HG02763 (cell line): ENCODE measurements around the gene RAF1.

Source experiments
- ATAC-seq: cut with Tn5 transposase; IDR thresholded peaks from one replicate; pipeline ENCODE4 v1.9.1; 2021; ENCODE audit warnings: mild to moderate bottlenecking, moderate library complexity; ENCODE audit not compliant: unreplicated experiment

Gene RAF1

GRCh38 chr3:12598890-12599289 lies 65.0 kb downstream of the RAF1 start:
- ATAC-seq: no peak

DNA sequence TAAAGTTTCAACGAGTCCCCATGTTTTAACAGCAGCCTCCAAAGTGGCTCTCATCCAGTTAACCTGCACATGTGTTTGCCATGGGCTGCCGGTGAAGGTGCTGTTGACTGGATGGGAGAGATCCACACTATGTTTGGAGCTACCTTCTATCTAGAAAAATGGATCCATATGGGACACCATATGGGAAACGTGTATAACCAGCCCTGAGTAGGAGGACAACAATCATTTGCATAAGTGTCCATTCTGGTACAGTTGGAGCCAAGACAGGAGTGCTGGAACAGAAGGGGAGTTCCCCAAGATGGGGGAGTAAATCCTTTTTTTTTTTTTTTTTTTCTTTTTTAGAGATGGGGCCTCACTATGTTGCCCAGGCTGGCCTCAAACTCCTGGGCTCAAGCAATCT lies 70.4 kb downstream of the RAF1 start:
- ATAC-seq: no peak

DNA sequence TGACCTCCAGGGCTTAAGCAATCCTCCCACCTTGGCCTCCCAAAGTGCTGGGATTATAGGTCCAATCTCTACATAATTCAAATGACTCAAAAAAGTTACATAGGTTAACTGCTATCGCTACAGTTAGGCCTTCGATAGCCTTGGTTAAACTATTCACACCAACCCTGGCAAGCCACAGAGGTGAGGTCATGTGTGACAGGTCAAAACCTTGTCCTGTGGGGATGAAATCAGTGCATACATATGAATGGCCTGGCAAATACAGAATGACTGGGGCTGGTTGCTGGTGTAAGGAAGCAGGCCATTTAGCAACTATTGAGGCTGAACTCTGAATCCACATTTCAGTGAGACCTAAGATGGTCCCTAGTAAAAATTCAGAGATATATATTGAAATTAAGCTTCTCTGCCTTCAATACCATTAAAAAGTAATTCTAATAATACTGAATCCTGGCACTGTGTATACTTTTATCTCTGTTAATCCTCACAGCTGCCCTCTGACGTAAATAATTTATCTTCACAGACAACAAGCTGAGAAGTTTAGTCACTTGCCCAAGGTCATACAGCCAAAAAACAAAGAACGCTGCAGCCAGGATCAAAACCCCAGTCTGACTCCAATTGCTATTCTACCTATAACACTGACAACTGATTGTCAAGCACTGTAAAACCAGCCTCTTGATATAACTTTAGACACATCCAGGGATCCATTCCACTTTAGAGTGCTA lies 71.8 kb downstream of the RAF1 start:
- no peak for ATAC-seq

- ATAC-seq: no peak
These were observed 72.5 kb downstream of the RAF1 start for GRCh38 chr3:12591456-12591855.

DNA sequence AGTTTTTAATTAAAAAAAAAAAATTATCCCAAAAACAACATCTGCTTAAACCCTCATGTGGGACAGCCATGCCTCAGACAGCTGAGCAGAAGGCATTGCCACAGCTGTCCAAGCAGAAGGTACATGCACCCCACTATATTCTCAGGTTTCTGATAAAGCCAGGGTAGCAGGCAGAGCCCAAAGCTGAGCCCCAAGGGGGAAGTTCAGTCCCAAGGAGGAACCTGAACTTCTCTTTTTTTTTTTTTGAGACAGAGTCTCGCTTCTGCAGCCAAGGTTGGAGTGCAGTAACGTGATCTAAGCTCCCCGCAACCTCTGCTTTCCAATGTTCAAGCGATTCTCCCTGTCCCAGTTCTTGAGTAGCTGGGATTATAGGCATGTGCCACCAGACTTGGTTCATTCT lies 73.8 kb downstream of the RAF1 start:
- ATAC-seq: no peak

GRCh38 chr3:12588039-12589009 lies 75.6 kb downstream of the RAF1 start:
- no peak for ATAC-seq

- ATAC-seq: no peak
These were observed 77.5 kb downstream of the RAF1 start for GRCh38 chr3:12586403-12586802.

GRCh38 chr3:12585970-12586369 lies 77.9 kb downstream of the RAF1 start:
- no peak for ATAC-seq

GRCh38 chr3:12585181-12585580 lies 78.7 kb downstream of the RAF1 start:
- ATAC-seq: no peak

DNA sequence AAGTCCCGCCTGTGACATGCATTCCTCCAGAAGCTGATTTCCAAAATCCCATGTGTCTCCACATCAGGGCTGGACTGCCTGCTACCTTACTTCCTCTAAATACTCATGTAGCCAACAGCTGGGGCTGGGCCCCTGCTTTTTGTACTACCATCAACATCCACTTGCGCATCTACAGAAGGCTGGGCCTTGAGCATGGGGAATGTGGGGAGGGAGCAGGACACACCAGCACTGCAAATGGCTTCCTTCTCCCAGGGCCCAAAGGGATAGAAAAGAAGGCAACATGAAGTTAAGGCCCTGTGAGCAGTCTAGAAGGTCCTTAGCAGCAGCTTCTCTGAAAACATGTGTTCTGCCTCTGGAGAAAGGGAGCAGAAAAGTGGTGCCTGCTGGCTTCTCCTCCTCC lies 79.8 kb downstream of the RAF1 start:
- ATAC-seq: no peak

- no peak for ATAC-seq
These were observed 80.6 kb downstream of the RAF1 start for GRCh38 chr3:12583280-12583679.

DNA sequence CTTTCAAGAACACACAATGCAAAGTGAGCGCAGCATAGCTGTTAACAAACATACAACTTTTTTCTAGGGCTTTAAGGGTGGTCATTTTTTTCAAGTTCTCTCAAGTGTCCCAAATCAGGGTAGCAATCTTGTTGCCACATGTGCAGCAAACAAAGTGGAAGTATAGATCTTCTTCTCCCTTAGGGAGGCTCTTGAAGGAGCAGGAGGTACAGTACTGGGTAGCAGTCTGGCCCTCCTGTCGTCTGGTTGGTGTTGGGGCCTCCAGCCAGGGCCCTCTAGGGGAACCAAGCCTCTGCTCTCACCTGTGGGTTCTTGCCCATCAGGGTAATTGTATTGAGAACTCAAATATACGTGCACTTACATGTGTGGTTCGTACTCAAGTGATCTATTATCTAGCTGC lies 81.2 kb downstream of the RAF1 start:
- no peak for ATAC-seq

GRCh38 chr3:12579905-12580304 lies 84.0 kb downstream of the RAF1 start:
- ATAC-seq: no peak

GRCh38 chr3:12579456-12579855 lies 84.5 kb downstream of the RAF1 start:
- ATAC-seq: no peak

GRCh38 chr3:12578742-12579141 lies 85.2 kb downstream of the RAF1 start:
- ATAC-seq: no peak

GRCh38 chr3:12577379-12577778 lies 86.5 kb downstream of the RAF1 start:
- no peak for ATAC-seq

DNA sequence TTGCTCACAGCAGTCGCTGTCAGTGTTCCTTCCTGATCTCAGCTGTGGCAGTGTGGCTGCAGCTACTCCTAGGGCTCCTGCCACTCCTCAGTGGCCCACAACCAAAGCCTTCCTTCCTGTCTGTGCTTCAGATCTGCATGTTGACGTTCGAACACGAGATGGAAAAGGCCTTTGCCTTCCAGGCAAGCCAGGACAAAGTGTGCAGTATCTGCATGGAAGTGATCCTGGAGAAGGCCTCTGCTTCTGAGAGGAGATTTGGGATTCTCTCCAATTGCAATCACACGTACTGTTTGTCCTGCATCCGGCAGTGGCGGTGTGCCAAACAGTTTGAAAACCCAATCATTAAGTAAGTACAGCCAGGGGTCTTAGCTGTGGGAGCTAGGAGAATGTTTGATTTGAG lies 89.3 kb downstream of the RAF1 start:
- ATAC-seq: no peak

DNA sequence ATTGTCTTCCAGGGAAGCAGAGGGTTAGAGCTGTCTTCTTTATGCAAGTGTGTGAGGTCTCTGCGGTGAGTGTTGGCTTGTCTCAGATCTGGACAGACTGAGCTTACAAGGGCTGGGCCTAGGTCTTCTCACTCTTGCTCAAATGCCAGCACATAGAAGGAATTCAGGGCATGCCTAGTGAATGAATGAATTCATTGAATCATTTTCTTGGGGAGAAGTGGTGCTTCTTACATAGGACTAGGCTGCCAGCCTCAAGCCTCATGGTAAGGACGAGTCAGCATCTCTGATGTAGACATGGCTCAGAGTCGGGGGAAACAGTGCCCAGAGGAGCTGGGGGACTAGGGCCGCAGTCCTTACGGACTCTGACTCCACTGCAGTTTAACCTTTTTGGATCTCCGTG lies 89.8 kb downstream of the RAF1 start:
- ATAC-seq: no peak

GRCh38 chr3:12571986-12572385 lies 91.9 kb downstream of the RAF1 start:
- ATAC-seq: no peak

GRCh38 chr3:12569836-12570235 lies 94.1 kb downstream of the RAF1 start:
- ATAC-seq: no peak

GRCh38 chr3:12568747-12569146 lies 95.2 kb downstream of the RAF1 start:
- ATAC-seq: no peak

GRCh38 chr3:12566976-12567375 lies 96.9 kb downstream of the RAF1 start:
- ATAC-seq: no peak
